ENCODE results near the gene CDON. TPM values are rescaled to one million over a fixed set of nuclear protein-coding genes. Genes with fewer than 3 reads are reported as not detected.

Gene CDON
- total RNA-seq, 1 donor from 2014 or later: 1.3 TPM

DNA sequence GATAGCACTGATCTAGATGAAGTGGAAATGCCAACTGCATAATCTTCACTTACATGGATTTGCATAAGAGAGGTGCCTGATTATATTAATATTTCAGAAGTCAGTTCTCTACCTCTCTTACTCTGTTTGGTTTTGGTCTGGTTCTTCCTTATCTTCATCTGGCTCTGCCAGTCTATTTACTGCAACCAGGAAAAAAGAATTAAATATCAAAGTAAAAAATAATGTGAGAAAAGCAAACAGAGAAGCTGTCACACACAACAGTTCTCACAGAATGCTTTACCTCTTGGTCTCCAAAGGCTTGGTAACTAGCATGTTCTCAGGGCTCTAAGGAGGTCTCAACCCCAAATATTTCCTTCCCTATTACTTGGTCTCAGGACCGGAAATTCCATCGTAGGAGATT is 110.1 kb downstream of the CDON start:
- Mint-ChIP-seq H3K27me3 (ENCODE audit: insufficient read depth) (no peaks in the 10 kb centered on the region), H3K9me3 (no peaks in the 10 kb centered on the region), H3K36me3 (ENCODE audit: low read depth) (no peaks in the 10 kb centered on the region), H3K27ac (no peak overlapping the region), H3K4me1 (ENCODE audit: low read depth) (peaks cover 2% of the 10 kb centered on the region), H3K4me3 (no peak overlapping the region)
- DNase-seq (ENCODE audit: low spot score): no peak
- intact Hi-C loops (cut with micrococcal nuclease): no loop called here

DNA sequence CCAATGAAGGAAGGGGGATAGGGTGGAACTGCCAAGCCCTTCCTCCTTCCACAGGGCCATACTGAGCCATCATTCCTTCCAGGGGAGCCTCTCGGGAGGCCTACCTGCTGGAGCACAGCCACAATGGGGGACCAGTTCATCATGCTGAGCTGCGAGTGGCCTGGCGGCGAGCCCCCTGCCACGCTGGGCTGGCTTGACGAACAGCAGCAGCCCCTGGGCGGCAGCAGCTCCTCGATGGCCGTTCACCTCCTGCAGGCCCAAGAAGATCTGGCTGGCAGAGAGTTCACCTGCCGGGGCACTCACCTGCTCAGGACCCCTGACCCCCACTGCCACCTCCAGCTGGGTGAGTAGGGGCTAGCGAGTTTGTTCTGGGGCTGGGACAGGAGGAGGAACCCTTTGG is 110.9 kb downstream of the CDON start:
- no peaks in the 10 kb centered on the region for H3K27me3 Mint-ChIP-seq (ENCODE audit: insufficient read depth)
- no peak for DNase-seq (ENCODE audit: low spot score)
- no peaks in the 10 kb centered on the region for H3K9me3 Mint-ChIP-seq
- no peak overlapping the region for H3K27ac Mint-ChIP-seq
- intact Hi-C loops (cut with micrococcal nuclease): no loop called here
- no peak overlapping the region for H3K4me3 Mint-ChIP-seq
- no peaks in the 10 kb centered on the region for H3K4me1 Mint-ChIP-seq (ENCODE audit: low read depth)
- H3K36me3 Mint-ChIP-seq (ENCODE audit: low read depth): no peaks in the 10 kb centered on the region

DNA sequence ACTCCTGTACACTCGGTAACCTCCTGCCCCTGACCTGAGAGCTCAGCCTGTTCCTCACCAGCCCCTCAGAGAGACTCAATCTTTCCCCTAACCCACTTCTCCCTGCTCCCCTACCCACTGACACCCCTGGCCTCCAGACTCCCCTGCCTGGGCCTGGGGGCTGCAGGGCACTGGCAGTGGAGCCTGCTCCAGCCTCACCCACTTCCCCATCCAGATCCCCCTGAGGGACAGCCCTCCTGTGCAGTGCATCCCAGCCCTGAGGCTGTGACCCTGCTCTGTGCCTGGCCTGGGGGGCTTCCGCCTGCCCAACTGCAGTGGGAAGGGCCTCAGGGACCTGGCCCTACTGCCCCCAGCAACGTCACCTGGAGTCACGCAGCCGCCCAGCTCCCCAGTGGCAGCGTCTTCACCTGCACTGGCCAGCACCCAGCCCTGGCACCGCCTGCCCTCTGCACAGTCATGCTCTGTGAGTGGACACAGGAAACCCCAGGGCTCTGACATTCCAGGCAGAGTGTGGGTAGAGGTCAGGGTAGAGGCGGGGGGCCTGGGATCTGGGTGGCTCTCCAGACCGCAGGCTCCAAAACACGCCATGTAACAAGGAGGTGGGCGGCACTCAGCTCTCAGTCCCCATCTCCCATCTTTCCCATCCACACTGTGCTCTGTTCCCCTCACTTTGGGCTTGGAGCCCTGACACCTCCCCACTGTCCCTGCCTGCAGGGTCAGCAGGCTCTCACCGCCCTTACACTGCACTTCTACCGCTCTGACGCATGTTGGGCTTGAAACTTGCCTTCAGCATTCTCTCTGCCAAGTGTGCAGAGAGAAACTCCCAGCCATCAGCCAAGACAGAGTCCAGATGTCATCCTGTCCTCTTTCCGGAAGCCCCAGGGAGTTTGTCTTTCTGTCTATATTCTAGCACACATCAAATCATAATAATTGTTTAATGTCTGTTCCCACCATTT is 111.7 kb downstream of the CDON start:
- Mint-ChIP-seq H3K9me3 (no peaks in the 10 kb centered on the region), H3K27ac (no peak overlapping the region), H3K4me1 (ENCODE audit: low read depth) (no peaks in the 10 kb centered on the region), H3K36me3 (ENCODE audit: low read depth) (no peaks in the 10 kb centered on the region), H3K4me3 (no peak overlapping the region), H3K27me3 (ENCODE audit: insufficient read depth) (no peaks in the 10 kb centered on the region)
- no peak for DNase-seq (ENCODE audit: low spot score)
- intact Hi-C loops (cut with micrococcal nuclease): no loop called here

DNA sequence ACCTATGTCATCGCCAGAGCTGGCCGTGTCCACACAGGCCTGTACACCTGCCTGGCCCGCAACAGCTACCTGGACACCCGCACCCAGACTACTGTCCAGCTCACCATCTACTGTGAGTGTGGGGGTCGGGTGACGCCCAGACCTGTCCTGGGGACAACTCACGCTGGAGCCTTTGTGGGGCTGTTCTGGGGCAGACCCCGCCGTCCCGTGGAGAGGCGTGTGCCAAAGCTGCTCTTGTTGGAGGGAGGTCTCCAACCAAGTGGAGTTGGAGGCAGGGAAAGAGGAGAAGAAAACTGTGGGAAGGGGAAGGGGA is 112.5 kb downstream of the CDON start:
- H3K4me1 Mint-ChIP-seq (ENCODE audit: low read depth): no peaks in the 10 kb centered on the region
- H3K36me3 Mint-ChIP-seq (ENCODE audit: low read depth): no peaks in the 10 kb centered on the region
- no peaks in the 10 kb centered on the region for H3K9me3 Mint-ChIP-seq
- intact Hi-C loops (cut with micrococcal nuclease): no loop called here
- no peak overlapping the region for H3K4me3 Mint-ChIP-seq
- no peaks in the 10 kb centered on the region for H3K27me3 Mint-ChIP-seq (ENCODE audit: insufficient read depth)
- no peak for DNase-seq (ENCODE audit: low spot score)
- no peak overlapping the region for H3K27ac Mint-ChIP-seq

DNA sequence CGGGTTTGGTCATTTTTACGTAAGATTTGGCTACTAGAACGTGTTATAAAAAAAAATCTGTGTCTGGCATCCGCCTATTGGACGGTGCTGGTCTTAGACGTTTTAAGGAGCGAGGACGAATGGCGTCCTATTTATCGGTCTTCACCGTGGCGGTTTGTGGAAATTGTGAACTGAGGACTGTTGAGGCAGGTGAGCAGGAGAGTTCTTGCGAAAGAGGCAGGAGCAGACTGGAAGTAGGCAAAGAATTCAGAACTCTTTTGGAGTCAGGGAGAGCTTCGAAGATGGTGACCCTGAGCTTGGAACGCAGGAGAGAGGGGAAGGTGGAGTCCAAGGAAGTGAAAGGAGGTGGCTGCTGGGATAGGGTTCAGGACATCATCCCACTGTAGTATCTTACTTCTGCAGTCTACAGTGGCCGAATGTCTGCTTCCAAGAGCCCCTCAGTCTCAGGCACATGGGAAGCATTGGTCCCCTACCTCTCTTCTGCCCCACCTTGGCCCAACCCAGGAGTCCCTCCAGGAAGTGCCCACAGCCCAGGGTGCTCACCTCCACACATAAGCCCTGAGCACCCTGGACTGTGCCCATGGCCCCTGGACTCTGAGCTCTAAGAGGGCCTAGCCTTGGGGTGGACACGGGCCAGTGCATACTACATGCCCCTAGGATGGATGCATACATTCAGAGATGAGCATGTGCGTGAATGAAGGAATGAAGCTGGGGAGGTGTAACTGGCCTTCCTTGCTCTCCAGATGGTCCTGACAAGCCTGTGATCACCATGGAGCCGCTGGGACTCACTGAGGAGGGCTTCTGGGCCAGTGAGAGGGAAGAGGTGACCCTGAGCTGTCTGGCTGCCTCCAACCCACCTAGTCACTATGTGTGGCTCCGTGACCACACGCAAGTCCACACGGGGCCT is 113.1 kb downstream of the CDON start:
- Mint-ChIP-seq H3K4me3 (no peak overlapping the region), H3K9me3 (no peaks in the 10 kb centered on the region), H3K27ac (no peak overlapping the region), H3K36me3 (ENCODE audit: low read depth) (no peaks in the 10 kb centered on the region), H3K27me3 (ENCODE audit: insufficient read depth) (no peaks in the 10 kb centered on the region), H3K4me1 (ENCODE audit: low read depth) (no peaks in the 10 kb centered on the region)
- intact Hi-C loops (cut with micrococcal nuclease): no loop called here
- no peak for DNase-seq (ENCODE audit: low spot score)

DNA sequence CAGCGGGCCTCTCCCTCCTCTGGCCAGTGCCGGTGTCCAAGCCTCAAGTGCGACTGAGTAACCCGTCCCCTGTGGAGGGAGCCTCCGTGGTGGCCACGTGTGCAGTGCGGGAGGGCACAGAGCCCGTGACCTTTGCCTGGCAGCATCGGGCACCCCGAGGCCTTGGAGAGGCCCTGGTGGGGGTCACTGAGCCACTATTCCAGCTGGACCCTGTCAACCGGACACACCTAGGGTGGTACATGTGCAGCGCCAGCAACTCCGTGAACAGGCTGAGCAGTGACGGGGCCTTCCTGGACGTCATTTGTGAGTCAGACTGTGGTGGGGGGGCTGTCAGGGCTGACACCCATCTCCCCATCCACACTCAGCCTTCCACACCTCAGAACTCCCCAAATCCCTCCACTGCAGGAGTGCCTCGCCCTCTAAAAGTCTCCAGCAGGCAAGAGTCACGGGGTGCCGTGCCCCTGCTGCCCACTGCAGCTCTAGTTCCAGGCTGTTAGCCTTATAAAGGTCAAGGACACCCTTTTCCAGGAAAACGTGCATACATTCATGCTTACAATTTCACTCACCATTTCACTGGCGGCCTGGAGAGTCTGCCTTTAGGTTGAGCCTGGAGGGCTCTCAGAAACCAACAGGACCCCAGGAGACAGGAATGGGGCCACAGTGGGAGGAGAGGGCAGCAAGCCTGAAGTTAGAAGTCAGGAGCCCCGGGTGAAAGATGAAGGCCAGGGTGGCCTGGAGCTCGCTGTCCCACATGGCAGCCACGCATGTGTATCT is 114.2 kb downstream of the CDON start:
- DNase-seq (ENCODE audit: low spot score): no peak
- intact Hi-C loops (cut with micrococcal nuclease): no loop called here
- Mint-ChIP-seq H3K36me3 (ENCODE audit: low read depth) (no peaks in the 10 kb centered on the region), H3K27me3 (ENCODE audit: insufficient read depth) (no peaks in the 10 kb centered on the region), H3K9me3 (no peaks in the 10 kb centered on the region), H3K27ac (no peak overlapping the region), H3K4me1 (ENCODE audit: low read depth) (no peaks in the 10 kb centered on the region), H3K4me3 (no peak overlapping the region)

DNA sequence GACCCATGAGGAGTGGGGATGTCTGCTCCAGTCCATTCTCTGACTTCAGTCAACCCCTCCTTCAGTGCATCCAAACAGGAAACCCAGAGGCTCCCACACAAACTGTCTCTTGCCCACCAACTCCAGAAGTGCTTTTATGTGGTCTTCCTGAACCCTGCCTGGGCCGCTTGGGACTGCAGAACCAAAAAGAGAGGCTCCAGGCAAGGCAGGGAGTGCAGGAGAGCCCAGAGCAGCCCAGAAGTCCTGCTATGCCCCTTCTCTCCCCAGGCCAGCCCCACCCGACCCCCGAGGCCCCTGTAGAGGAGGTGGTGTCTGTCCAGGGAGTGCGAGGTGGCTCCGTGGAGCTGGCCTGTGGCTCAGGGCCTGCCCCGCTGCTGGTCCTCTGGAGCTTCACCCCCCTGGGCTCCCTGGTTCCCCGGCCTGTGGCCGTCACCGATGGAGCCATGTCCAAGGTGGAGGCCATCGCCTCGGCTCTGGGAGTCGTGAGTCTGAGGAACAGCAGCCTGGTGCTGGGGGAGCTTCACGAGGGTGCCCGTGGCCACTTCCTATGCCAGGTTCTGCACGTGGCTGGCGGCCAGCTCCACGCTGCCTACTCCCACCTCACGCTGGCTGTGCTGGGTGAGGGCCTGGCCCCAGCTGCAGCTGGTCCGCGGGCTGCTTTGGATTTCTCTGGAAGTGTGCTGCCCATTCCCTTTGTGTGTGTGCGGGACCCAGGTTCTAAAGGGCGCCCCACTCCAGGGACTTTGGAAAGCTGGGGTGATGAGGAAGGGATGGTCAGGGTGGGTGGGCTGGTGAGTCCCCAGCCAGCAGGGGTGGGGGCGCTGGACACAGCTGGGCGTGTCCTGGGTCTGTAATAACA is 115.0 kb downstream of the CDON start:
- H3K27me3 Mint-ChIP-seq (ENCODE audit: insufficient read depth): no peaks in the 10 kb centered on the region
- no peak for DNase-seq (ENCODE audit: low spot score)

DNA sequence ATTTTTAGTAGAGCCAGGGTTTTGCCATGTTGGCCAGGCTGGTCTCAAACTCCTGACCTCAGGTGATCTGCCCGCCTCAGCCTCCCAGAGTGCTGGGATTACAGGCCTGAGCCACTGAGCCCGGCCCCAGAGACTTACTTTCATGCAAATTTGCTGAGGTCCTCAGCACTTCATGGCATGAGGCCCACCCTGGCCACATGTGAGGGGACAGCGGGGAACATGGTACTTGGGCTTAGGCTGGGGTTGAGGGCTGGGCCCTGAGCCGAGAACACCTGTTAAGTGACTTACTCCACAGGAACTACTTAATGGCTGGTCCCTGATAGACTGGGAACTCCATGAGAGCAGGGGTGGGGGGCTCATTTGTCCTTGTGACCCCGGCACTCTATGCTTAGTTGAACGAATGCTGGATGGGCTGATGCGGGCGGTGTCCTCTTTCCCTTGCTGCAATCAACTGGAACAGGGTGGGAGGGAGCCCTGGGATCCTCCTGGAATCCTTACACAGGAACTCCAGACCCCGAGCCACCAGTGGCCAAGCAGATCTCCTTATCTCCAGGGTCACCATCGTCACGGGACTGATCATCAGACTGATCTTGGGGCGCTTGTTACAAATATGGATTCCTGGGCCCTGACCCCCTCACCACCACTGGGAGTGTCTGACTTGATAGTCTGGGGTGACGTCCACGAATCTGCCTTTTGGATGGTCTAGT is 115.8 kb downstream of the CDON start:
- H3K27ac Mint-ChIP-seq: no peak overlapping the region
- no peaks in the 10 kb centered on the region for H3K36me3 Mint-ChIP-seq (ENCODE audit: low read depth)
- no peak for DNase-seq (ENCODE audit: low spot score)
- no peaks in the 10 kb centered on the region for H3K27me3 Mint-ChIP-seq (ENCODE audit: insufficient read depth)
- intact Hi-C loops (cut with micrococcal nuclease): no loop called here
- no peaks in the 10 kb centered on the region for H3K4me1 Mint-ChIP-seq (ENCODE audit: low read depth)
- no peak overlapping the region for H3K4me3 Mint-ChIP-seq
- no peaks in the 10 kb centered on the region for H3K9me3 Mint-ChIP-seq

More for the DNA sequence above, 115.0 kb downstream of the CDON start:
- intact Hi-C loops (cut with micrococcal nuclease): no loop called here
- Mint-ChIP-seq H3K9me3 (no peaks in the 10 kb centered on the region), H3K4me3 (no peak overlapping the region), H3K36me3 (ENCODE audit: low read depth) (no peaks in the 10 kb centered on the region), H3K27ac (no peak overlapping the region), H3K4me1 (ENCODE audit: low read depth) (no peaks in the 10 kb centered on the region)

DNA sequence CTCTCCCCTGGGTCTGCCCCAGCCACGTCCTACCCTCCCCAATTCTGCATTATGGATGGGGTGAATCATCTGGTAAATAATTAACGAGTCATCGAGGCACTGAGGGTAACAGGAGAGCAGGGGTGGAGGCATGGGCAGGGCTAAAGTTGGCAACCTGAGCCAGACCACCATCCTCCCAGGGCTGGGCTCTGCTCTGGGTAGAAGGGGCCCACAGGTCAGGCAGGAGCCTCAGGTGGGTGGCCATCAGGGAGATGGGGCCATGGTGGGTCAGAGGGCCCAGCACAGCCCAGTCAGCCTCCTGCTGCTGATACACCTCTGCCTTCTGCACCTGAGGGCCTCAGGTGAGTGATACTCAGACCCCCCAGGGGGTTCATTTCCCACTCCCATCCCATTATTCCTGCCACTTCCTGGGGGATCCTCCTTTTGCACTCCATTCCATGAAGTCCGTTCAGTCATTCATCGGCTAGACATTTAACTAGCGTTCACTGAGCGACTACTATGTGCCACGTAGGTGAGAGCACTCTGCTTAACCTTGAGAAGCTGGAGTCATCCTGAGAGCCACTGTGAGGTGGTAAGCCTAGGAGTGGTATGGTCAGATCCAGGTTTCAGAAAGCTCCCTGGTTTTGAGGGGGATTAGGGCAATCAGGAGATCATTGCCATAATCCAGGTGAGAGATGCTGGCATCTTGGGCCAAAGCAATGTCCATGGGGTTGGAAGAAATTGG is 116.7 kb downstream of the CDON start, which contains the start of gene VSIG10L2:
Gene VSIG10L2 (plus strand): TSS at position 248 of the 724 bp plus-strand sequence. CDS start 12 bp downstream, at position 260.
- Mint-ChIP-seq H3K4me1 (ENCODE audit: low read depth) (no peaks in the 10 kb centered on the region), H3K27me3 (ENCODE audit: insufficient read depth) (no peaks in the 10 kb centered on the region), H3K36me3 (ENCODE audit: low read depth) (no peaks in the 10 kb centered on the region), H3K27ac (no peak within 1 kb of the TSS), H3K4me3 (no peak within 1 kb of the TSS), H3K9me3 (no peaks in the 10 kb centered on the region)
- DNase-seq (ENCODE audit: low spot score): no peak
- intact Hi-C loops (cut with micrococcal nuclease): no loop called here

DNA sequence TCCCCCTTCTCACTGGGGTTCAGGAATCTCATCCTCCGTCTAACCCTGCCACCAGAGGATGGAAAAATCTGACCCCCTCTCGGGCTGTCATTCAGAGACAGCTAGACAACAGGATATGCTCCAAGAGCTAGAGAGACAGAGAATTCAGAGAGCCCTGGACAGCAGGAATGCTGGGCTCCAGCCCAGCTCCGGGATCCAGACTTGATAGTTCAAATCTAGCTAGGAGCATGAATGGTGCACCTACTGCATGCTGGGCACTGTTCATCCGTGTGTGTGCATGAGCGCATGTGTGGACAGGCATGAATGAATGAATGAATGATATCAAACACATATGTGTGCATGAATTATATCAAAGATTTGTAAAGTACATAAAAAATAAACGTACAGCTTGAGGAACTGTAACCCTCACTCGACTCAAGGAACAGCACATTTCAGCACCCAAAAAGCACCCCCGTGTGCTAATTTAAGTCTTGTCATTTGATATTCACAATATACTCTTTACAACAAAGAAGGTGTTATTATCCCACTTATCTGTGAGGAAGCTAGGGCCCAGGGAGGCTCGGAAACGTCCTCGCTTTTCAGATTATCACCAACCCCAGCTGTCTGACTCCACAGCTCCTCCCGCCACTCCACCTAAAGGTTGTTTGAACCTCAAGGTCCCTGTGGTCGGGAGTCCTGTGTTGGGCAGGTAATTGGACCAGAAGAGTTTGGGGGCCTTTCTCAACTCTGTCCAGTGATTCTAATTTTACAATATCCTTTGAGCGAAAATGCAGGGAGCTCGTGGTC is 117.5 kb downstream of the CDON start:
- no peak overlapping the region for H3K4me3 Mint-ChIP-seq
- H3K27me3 Mint-ChIP-seq (ENCODE audit: insufficient read depth): no peaks in the 10 kb centered on the region
- no peak overlapping the region for H3K27ac Mint-ChIP-seq
- no peak for DNase-seq (ENCODE audit: low spot score)
- intact Hi-C loops (cut with micrococcal nuclease): no loop called here
- no peaks in the 10 kb centered on the region for H3K36me3 Mint-ChIP-seq (ENCODE audit: low read depth)
- no peaks in the 10 kb centered on the region for H3K9me3 Mint-ChIP-seq
- no peaks in the 10 kb centered on the region for H3K4me1 Mint-ChIP-seq (ENCODE audit: low read depth)

All from activated T-helper 1 cell treated with anti-CD3 and anti-CD28 coated beads, Interleukin-12 subunit alpha, Interleukin-12 subunit beta, Interleukin-2, Interleukin-4 antibody, amounts not matched to agents 30 ng/mL and 10 ng/mL and 1 ng/mL, durations not matched to agents 14 hours and 24 hours and 36 hours (primary cell).